Stimulated activated naive CD8-positive, alpha-beta T cell treated with anti-CD3 and anti-CD28 coated beads, Interleukin-15, Interleukin-2, amounts not matched to agents 100 U/mL and 50 U/mL, for 24 hours (primary cell): Measurements from ENCODE around the gene LRRC10B.

Experiments used
- ATAC-seq: fragments of 150-1000 bp; cut with Tn5 transposase; one replicate; pipeline ENCODE4 v1.10.0; 2021
- DNase-seq: peaks from one replicate; pipeline ENCODE4 v3.0.0; 2021

LRRC10B gene

DNA sequence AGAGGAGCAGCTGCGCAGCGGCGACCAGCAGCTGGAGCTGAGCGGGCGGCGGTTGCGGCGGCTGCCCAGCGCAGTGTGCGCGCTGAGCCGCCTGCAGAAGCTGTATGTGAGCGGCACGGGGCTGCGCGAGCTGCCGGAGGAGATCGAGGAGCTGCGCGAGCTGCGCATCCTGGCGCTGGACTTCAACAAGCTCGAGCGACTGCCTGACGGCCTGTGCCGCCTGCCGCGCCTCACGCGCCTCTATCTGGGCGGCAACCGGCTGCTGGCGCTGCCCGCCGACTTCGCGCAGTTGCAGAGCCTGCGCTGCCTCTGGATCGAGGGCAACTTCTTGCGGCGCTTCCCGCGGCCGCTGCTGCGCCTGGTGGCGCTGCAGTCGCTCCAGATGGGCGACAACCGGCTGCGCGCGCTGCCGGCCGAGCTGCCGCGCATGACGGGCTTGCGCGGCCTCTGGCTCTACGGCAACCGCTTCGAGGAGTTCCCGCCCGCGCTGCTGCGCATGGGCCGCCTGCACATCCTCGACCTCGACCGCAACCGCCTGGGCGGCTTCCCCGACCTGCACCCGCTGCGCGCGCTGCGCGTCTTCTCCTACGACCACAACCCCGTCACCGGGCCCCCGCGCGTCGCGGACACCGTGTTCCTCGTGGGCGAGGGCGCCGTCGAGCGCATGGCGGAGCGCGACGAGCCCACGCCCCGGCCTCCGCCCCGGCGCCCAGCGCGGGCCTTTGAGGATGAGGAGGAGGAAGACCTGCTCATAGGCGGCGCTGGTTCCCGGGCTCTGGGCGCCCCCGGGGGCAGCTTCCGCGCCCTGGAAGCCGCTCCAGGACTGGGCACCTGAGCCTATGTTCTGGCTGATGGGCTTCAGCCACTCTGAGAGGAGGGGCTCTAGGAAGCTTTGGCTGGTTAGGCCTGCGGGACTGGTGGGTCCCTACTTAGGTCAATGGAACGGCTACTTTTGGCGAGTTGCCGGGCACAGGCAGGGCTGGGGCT is 787 bp downstream of the LRRC10B start:
- DNase-seq (peak; percentile 74), ATAC-seq (peak; percentile 88)

DNA sequence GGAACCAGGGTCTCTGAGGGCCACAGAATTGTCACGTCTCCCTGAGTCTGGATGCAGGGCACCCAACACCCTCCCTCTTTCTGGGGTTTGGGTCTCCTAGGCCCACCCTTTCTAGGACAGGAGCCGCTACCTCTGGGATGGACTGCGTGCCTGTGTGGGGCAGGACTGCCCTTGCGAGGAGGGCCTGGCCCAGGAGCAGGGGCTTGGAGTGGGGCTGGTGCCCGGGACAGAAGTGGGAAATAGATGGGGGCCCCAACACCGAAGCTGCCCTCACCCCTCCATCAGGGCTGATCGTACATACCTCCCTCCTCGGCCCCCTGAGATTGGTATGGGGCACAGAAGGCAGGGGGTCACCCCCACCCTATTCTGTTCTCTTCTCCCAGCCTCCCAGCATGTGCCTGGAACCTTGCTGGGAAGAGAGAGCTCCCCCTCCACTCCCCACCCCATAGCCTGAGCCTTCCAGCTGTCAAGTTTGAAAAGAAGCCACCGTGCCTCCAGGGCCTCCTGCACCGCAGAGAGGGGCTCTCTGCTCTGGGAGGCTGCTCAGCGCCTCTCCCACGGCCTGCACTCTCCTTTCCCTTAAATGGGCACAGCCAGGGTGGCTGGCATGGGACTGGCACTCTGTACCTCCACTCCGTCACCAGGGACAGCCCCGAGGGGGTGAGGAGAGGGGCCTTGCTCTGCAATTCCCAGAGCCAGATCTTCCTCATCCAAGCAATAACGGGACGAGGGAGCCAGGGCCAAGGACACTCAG is 1.8 kb downstream of the LRRC10B start:
- DNase-seq (no peak), ATAC-seq (no peak)

DNA sequence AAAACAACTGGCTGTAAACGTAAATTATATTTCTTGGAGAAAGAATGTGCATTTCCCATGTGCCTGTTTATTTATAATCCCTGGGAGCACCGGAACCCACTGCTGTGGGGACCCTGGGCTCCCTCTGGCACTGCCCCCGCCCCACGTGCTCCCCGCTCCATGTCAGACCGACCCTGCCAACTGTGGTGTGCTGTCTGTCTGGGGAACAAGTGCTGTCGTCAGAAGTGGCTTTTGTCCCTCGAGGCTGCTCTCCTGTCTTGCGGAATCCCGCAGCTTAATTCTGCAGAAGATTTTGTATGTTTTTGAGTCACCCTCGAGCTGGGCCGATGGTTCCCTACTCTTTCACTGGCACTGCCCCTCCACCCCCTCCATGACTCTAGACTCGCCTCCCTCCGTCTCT is 2.4 kb downstream of the LRRC10B start:
- ATAC-seq, result no peak
- no peak for DNase-seq

GRCh38 chr11:61511383-61511782 is 2.8 kb downstream of the LRRC10B start:
- DNase-seq (no peak), ATAC-seq (no peak)

- ATAC-seq (no peak), DNase-seq (no peak)
Observed at GRCh38 chr11:61512435-61512834, 3.9 kb downstream of the LRRC10B start.

GRCh38 chr11:61513143-61513765 is 4.7 kb downstream of the LRRC10B start:
- ATAC-seq (no peak), DNase-seq (no peak)

- ATAC-seq (no peak), DNase-seq (no peak)
Observed at GRCh38 chr11:61514050-61514917, 5.7 kb downstream of the LRRC10B start.

GRCh38 chr11:61515686-61516085 is 7.1 kb downstream of the LRRC10B start:
- DNase-seq (no peak), ATAC-seq (no peak)

GRCh38 chr11:61516191-61516590 is 7.6 kb downstream of the LRRC10B start:
- ATAC-seq, result no peak
- peak; percentile 17 for DNase-seq

- DNase-seq (peak; percentile 77), ATAC-seq (peak; percentile 53)
Observed at GRCh38 chr11:61516675-61517572, 8.4 kb downstream of the LRRC10B start.

DNA sequence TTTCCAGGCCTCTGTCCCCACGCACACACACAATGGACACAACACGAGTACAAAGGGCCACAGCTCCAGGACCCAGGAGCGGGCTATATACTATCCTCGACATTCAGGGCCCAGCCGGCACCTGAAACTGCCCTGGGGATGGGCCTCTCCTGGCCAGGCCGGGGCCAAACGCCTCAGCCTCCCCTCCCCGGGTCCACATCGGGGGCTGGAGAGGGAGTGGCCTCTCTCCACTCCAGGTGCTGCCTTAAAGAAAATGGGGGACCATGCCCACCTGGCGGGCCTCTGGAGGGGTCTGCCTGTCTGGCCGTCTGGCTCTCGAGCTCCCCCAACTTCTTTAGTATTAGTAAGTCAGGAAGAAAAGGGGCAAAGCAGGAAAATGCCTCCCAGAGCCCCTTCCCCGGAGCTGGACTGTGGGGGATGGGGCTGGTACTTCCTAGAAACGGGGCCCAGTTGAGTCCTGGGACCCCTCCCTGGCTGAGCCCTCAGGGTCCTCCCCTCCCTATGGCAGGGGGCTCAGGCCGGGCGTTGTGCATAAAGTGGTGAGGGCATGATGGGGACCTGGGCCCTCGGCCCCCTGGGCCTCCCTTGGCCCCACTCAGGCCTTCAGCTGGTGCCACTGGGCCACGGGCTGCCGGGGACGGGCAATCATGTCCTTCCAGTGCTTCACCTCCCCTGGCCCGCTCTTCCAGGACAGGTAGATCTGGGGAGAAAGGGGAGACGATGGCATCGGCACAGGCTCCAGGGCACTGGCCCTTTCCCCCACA is 9.7 kb downstream of the LRRC10B start:
- ATAC-seq, result no peak

DNA sequence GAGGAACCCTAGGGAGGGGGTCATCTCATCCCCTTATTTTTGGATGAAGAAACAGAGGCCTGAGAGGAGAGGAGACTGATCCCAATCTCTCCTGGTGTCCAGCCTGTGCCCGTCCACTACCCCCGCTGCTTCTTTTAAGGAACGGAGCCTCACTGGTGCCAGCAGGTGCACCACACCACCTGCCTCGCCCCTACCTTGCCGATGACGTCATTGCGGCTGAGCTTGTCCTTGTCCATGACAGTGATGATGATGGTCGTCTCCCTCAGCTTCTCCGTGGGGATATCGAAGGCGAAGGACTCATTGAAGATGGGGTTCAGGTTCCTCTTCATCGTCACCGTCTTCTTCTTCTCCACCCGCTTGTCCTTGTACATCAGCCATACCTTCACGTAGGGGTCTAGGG is 14.3 kb downstream of the LRRC10B start:
- ATAC-seq, result no peak
- DNase-seq, result no peak

More for the DNA sequence above, 9.7 kb downstream of the LRRC10B start:
- no peak for DNase-seq

DNA sequence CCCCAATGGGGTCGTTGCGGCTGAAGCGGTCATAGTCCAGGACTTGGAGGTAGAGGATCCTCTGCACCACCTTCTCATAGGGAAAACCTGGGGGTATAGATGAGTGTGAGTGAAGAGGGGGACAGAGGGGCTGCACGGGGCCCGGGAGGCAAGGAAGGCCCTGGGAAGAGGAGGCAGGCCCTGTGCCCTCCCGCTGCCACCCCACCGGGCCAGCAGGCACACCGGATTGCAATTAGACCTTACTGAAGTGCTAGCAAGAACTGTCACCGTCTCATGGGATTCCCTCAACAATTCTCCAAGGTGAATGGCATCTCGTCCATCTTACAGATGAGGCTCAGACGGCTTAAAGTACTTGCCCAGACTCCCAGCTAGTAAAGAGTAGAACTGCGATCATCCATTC is 15.9 kb downstream of the LRRC10B start:
- ATAC-seq, result no peak
- no peak for DNase-seq

DNA sequence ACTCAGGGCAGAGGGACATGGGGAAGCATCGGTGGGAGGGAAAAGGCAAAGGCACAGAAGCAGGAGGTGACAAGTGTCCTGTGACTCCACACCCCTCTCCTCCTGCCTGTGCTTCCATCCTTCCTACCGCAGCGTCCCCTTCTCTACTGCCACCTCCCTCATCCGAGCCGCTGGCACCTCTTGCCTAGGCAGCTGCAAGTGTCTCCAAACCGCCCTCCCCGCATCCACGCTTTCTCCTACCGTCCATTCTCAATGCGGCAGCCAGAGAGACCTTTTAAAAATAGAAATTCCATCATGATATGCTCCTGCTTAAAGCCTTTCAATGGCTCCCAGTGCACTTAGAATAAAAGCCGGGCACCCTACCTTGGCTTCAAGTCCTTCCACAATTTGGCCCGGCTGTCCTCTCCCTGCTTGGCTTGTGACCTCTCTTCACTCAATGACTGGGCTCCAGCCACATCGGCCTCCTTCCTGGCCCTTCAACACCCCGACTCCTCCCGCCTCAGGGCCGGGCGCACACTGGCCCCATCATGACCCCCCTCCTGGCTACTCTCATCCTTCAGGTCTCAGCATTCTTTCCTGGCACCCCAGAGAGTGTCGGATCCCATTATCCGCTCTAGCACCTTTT is 16.5 kb downstream of the LRRC10B start:
- no peak for ATAC-seq
- no peak for DNase-seq

- no peak for DNase-seq
- ATAC-seq, result no peak
Observed at GRCh38 chr11:61526229-61526628, 17.7 kb downstream of the LRRC10B start.

- no peak for DNase-seq
- no peak for ATAC-seq
Observed at GRCh38 chr11:61526956-61527731, 18.6 kb downstream of the LRRC10B start.

DNA sequence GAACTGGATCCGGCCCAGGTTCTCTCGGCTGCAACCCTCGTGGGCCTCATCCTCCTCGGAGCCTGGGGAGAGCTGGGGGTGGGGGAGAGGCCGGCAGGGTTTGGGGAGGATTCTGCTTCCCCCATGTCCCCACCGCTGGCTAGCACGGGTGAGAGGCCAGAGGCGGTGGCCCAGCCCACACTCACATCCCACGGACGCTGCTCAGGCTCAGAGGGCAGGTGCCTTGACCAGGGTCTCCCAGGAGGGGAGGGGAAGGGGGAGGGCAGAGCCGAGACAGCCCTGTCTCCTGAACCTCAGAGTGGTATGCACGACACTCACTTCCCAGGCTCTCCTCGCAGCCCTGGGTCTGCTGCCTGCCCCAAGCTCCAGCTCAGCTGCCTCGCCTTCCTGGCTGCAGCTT is 19.6 kb downstream of the LRRC10B start:
- DNase-seq, result no peak
- no peak for ATAC-seq

DNA sequence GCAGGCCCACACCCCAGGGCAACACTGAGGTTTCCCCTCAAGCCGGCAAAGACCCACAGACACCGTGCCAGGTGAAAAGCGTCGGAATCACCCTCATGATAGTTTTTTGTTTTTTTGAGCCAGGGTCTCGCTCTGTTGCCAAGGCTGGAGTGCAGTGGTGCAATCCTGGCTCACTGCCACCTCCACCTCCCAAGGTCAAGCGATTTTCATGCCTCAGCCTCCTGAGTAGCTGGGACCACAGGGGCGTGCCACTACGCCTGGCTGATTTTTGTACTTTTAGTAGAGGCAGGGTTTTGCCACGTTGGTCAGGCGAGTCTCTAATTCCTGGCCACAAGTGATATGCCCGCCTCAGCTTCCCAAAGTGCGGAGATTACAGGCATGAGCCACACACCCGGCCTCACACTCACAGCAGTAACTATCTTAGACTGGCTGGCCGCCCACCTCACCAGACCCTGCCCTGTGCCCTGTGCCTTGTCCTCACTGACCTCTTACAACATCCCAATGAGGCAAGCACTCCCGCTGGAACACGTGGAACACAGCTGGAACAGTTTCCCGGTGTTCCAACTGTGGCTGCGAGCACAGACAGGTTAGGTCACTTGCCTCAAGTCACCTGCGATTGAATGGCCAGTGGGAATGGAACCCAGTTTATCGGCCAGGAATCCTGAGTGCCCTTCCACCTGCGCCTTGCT is 21.1 kb downstream of the LRRC10B start:
- no peak for ATAC-seq
- DNase-seq, result no peak
